NCI-H2081 (cell line): ENCODE measurements around the gene RICTOR.

Source experiments
- DNase-seq, 2 experiments: peaks; one replicate each; lab custom pipeline; 2025; lab: John Stamatoyannopoulos, UW

Gene RICTOR

GRCh38 chr5:38940230-38940858 lies 133.9 kb downstream of the RICTOR start:
- no peak for DNase-seq

- DNase-seq: peak in 1 of 2 experiments; percentile 12
Observed at GRCh38 chr5:38938973-38939372, 135.2 kb downstream of the RICTOR start.

GRCh38 chr5:38938424-38938823 lies 135.8 kb downstream of the RICTOR start:
- no peak for DNase-seq

GRCh38 chr5:38936269-38936668 lies 137.9 kb downstream of the RICTOR start:
- no peak for DNase-seq

- DNase-seq: no peak
Observed at GRCh38 chr5:38935437-38935836, 138.8 kb downstream of the RICTOR start.

- DNase-seq: no peak
Observed at GRCh38 chr5:38932854-38933408, 141.3 kb downstream of the RICTOR start.

GRCh38 chr5:38931731-38932130 lies 142.5 kb downstream of the RICTOR start:
- DNase-seq: no peak

DNA sequence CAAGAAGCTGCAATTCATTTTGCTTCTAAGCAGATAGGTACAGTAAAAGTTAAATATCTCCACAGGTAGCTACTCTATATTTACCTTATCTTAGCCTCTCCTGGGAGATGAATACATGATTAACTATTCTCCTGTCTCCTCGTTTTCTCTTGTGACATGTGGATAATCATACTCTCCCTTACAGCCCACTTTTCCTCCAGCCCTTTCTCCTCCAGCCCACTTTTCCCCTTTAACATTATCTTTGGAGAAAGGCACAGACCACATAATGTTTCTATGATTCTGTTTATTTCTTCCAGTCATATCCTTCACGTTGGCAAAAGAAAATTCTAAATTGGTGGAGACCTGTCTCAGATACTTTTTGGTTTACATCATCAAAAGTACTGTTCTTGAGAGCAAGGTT lies 144.4 kb downstream of the RICTOR start:
- DNase-seq: no peak

- DNase-seq: no peak
Observed at GRCh38 chr5:38927470-38927869, 146.7 kb downstream of the RICTOR start.

DNA sequence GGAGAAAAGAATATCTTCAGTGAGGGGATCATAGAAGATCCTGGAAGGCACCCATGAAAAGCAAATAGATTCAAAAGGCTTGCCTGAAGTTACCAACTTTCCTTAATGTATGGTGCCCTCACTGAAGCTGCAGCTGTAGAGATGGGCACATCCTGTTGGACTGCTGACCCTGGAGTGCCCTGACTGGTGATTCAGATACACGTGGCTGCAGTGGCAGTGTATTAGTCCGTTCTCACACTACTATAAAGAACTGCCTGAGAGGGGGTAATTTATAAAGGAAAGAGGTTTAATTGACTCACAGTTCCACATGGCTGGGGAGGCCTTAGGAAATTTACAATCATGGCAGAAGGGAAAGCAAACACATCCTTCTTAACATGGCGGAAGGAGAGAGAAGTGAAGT lies 148.1 kb downstream of the RICTOR start:
- DNase-seq: no peak

GRCh38 chr5:38925154-38925925 lies 148.9 kb downstream of the RICTOR start:
- no peak for DNase-seq

DNA sequence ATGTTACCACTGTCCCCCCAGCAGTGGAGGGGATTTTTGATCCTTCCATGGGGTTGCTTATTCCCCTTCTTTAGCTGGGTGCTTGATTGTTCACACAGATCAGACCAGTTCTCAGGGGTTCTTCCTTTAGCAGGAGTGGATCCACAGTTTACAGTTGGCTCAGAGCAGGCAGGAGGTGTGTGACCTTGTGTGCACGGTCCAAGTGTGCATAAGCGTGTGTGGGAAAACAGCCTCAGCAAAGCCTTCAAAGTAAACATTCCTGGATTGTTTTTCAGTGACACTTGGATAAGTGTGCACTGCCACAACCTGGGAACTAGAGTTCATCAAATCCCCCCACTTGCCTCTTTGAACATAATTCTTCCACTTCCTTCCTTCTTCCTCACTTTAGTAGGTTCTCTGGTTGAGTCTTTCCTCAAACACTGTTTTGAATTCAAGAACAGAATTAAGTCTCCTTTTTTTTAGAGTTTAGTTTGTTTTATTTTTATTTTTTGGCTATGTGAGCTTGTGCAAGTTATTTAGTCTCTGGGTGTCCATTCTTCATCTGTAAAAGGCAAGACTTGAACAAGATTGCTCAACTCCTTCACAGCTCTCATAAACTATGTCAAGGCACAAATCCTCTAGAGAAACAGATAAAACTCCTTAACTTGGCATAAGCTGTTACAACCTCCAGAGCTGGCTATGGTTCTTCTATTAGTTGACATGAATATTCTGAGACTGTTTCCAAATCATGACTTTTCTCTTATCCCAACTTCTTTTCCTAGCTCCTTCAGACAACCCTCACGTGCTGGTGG lies 150.3 kb downstream of the RICTOR start:
- DNase-seq: no peak

DNA sequence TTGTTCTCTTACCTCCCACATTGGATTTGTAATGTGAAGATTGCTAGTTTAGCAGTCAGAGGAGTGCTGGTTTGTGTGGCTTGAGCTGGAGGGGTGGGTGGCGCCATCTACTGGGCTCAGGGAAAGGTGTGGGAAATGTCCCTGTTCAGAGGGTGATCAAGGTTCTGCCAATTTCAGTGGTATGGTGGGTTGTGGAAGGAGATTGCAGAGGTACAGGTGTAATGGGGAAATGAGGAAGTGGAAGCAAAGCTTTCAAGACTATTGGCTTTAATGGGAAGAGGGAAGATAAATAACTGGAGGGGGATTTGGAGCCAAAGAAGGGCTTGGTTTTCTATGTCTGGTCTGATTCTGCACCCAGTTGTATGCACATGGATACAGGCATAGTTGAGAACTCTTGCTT lies 152.0 kb downstream of the RICTOR start:
- peak; percentile 51 to 61 for DNase-seq

DNA sequence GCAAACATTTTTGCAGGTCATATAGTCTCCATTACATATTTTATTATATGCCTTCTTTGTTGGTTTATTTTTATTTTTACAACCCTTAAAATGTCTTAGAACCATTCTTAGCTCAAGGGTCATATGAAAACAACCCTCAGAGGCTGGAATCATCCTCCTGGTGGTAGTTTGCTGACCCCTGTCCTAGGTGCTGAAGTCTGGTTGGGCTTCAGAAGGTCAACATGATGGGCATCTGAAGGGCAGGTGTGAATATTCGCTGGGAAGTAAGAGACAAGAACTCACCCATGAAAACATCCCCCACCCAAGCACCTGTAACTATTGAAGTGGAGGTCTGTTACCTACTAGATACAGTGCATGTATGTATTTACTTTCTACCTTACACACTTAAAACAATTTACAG lies 153.0 kb downstream of the RICTOR start:
- DNase-seq: no peak

- DNase-seq: peak in 1 of 2 experiments; percentile 11
Observed at GRCh38 chr5:38916802-38917201, 157.4 kb downstream of the RICTOR start.

DNA sequence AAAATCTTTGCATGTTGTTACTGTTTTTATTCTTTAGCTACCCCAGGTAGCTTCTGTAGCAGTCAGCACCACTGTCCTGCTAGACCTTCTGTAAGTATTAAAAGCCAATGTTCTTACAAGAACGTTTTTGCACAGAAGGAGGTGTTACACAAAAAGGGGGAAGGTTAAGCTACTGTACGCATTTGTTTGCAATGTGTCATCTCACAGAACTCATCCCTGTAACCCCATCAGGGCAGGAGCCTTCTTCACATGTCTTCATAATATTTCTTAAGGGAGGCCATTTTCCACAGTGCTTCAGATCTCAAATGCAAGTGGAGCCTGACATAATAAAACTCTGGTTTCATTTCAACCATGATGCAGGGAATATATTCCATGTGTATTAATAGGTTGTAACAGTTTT lies 160.5 kb downstream of the RICTOR start:
- DNase-seq: no peak

GRCh38 chr5:38911933-38912332 lies 162.3 kb downstream of the RICTOR start:
- no peak for DNase-seq

DNA sequence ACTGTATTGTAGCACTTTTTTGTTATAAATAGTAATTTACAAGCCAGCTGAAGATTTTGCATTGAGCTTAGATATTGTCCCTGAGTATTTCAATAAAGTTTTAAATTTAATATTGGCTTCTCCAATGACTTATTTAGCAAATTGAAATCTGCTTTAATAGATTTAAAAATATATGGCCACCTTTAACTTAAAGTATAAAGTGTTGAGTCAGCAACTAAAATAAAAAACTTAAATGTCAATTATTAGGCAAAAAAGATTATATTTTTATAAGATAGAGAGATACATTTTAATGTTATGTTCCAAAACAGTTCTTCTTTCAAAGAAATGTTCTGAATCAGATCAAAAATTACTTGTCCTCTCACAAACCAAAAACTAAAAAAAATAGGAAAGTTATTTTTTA lies 167.7 kb downstream of the RICTOR start:
- no peak for DNase-seq

GRCh38 chr5:38905516-38905915 lies 168.7 kb downstream of the RICTOR start:
- DNase-seq: no peak

GRCh38 chr5:38899936-38900335 lies 174.3 kb downstream of the RICTOR start:
- DNase-seq: no peak

- no peak for DNase-seq
Observed at GRCh38 chr5:38896760-38897159, 177.4 kb downstream of the RICTOR start.

GRCh38 chr5:38892363-38892762 lies 181.8 kb downstream of the RICTOR start:
- DNase-seq: no peak

DNA sequence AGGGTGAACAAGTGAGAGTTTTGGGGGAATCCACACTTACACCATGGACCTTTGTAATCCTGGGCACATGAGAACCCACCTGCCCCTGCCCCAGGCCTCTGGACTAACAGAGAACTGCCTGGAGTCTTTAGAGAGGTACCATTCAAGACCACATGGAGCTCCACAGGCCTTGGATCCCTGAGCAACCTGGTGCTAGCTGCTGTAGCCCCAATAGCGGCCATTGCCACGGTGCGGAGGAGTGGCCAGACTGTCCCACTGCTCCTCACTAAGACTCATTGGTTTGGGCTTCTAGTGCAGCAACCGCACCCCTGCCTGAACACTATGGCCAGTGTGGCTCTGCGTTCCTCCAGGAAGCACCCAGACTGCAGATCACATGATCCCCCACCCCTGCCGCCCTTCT lies 182.6 kb downstream of the RICTOR start:
- DNase-seq: no peak
